ENCODE results near the gene PVR.

DNA sequence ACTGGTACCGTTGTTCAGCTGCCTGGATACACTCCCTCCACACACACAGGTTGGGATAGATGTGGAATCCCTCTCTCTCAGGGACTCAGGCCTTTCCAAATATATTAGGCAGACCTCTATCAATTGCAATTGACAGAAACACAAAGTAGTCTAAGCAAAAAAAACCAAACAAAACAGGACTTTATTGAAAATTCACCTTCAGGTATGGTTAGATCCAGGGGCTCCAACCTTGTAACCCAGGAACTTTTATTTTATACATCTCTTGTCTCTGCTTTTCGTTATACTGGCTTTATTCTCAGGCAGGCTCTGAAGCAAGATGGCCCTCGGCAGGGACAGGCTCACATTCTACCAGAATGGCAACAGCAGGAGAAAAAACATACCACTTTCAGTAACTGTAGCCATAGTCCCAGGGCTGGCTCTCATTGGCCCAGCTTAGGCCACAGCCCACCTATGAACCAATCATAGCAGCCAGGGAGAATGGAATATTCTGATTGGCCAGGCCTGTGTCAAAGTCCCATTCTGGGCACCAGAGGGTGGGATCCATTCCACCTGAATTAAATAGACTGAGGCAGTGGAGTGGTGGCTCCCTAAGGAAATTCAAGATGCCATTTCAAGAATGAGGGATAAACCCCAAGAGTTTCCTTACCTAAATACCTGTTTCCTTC lies 14.5 kb downstream of the PVR start:
- no peak for TF ChIP-seq POLR2A (IDR thresholded peaks at IDR 0.05)
- TF ChIP-seq, protein P1, sequence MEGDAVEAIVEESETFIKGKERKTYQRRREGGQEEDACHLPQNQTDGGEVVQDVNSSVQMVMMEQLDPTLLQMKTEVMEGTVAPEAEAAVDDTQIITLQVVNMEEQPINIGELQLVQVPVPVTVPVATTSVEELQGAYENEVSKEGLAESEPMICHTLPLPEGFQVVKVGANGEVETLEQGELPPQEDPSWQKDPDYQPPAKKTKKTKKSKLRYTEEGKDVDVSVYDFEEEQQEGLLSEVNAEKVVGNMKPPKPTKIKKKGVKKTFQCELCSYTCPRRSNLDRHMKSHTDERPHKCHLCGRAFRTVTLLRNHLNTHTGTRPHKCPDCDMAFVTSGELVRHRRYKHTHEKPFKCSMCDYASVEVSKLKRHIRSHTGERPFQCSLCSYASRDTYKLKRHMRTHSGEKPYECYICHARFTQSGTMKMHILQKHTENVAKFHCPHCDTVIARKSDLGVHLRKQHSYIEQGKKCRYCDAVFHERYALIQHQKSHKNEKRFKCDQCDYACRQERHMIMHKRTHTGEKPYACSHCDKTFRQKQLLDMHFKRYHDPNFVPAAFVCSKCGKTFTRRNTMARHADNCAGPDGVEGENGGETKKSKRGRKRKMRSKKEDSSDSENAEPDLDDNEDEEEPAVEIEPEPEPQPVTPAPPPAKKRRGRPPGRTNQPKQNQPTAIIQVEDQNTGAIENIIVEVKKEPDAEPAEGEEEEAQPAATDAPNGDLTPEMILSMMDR (IDR thresholded peaks at IDR 0.05) = no peak

Measured in adrenal gland (tissue), 5 donors.